Karpas-422 (cell line): ENCODE results near the gene CNDP2. TPM values are rescaled to one million over a fixed set of nuclear protein-coding genes. Genes with fewer than 3 reads are reported as not detected.

ENCODE experiments used
- DNase-seq: peaks from one replicate; pipeline ENCODE4 v3.0.0-alpha.2; 2015
- H2AFZ ChIP-seq: fragments of 200-600 bp; sonication (generic); 2 replicates; pipeline ENCODE4 v1.6.1; 2014; ENCODE audit warnings: antibody characterized with exemption, low read length, mixed read lengths
- H3K27ac ChIP-seq: fragments of 200-600 bp; sonication (generic); 2 replicates; pipeline ENCODE4 v1.5.1; 2014; ENCODE audit warnings: mild to moderate bottlenecking, low read length, moderate library complexity
- H3K27me3 ChIP-seq: fragments of 200-600 bp; sonication (generic); 2 replicates; pipeline ENCODE4 v1.6.1; 2014; ENCODE audit warnings: low read length, mixed read lengths
- H3K36me3 ChIP-seq: fragments of 200-600 bp; sonication (generic); 2 replicates; pipeline ENCODE4 v1.6.1; 2014; ENCODE audit warnings: low read length, mixed read lengths; ENCODE audit not compliant: insufficient read depth
- H3K4me1 ChIP-seq: fragments of 200-600 bp; sonication (generic); 2 replicates; pipeline ENCODE4 v1.6.1; 2014; ENCODE audit warnings: mild to moderate bottlenecking, low read length, mixed read lengths
- H3K4me2 ChIP-seq: fragments of 200-600 bp; sonication (generic); 2 replicates; pipeline ENCODE4 v1.6.1; 2014; ENCODE audit warnings: low read length, low read depth, mild to moderate bottlenecking; ENCODE audit not compliant: poor library complexity, severe bottlenecking
- H3K4me3 ChIP-seq: fragments of 200-600 bp; sonication (generic); 2 replicates; pipeline ENCODE4 v1.5.1; 2014; ENCODE audit warnings: mild to moderate bottlenecking, antibody characterized with exemption, low read length, mixed read lengths
- H3K79me2 ChIP-seq: fragments of 200-600 bp; sonication (generic); 2 replicates; pipeline ENCODE4 v1.6.1; 2014; ENCODE audit warnings: mild to moderate bottlenecking, low read length, mixed read lengths
- H3K9ac ChIP-seq: fragments of 200-600 bp; sonication (generic); 2 replicates; pipeline ENCODE4 v1.6.0; 2014; ENCODE audit warnings: low read length
- H3K9me2 ChIP-seq: fragments of 200-600 bp; sonication (generic), shearing (Covaris generic); replicated peaks from 2 replicates; pipeline ENCODE4 v1.6.0; 2014; ENCODE audit warnings: mild to moderate bottlenecking, low read length, moderate library complexity; ENCODE audit not compliant: insufficient read depth
- H3K9me3 ChIP-seq: fragments of 300-700, 200-600 bp; sonication (generic); 2 replicates; pipeline ENCODE4 v1.6.1; 2014; ENCODE audit warnings: low read length, mixed read lengths
- H4K20me1 ChIP-seq: fragments of 200-600 bp; sonication (generic); 2 replicates; pipeline ENCODE4 v1.6.1; 2014; ENCODE audit warnings: mild to moderate bottlenecking, antibody characterized with exemption, low read length, low read depth; ENCODE audit not compliant: insufficient read depth
- total RNA-seq: library from RNA; depleted of rRNA; stranded (reverse); fragments of >200 nt; shearing (Covaris generic); gene quantifications from 2 replicates; pipeline ENCODE4 v1.2.3, GENCODE V29; 2014; ENCODE audit warnings: low replicate concordance

The CNDP2 gene
- total RNA-seq, 1 experiment from 2014 or later, result 137 TPM

DNA sequence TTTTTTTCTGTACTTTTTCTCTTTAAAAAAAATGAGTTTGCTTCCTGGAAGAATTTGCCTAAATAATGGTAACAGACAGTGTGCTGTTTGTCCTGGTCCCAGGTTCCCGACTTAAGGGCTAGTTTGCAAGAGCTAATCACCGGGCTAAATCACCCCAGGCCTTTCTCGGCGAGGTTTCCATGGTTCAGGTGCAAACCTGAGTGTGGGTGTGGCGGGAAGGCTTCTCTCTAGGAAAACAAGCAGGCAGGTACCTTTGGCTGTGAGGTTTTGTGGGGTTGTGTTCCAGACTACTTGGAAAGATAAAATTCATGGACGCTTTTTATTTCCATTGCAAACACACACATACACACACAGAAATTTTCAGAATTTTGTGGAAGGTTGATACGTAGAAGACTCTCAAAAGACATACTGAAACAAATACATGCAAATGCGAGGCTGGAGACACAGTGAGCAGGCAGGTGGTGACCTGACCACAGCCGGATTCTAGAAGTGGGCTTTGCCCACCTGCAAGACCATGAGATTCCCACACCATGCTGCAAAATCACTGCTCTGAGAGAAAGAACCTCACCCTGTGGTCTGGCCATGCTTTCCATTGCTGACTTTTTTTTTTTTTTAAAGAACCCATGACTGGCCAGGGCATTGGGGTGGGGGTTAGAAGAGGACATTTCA is 39.0 kb downstream of the CNDP2 start:
- no peaks in the 10 kb centered on the region for H3K9me3 ChIP-seq
- H3K9me2 ChIP-seq, result no peaks in the 10 kb centered on the region
- H3K4me3 ChIP-seq, result no peak overlapping the region
- no peak overlapping the region for H3K9ac ChIP-seq
- no peak overlapping the region for H3K4me2 ChIP-seq
- no peak overlapping the region for H3K27ac ChIP-seq
- H2AFZ ChIP-seq, result no peak overlapping the region
- peaks cover 3% of the 10 kb centered on the region; the same call in 1 of the 2 replicates for H3K4me1 ChIP-seq
- no peaks in the 10 kb centered on the region for H4K20me1 ChIP-seq
- H3K79me2 ChIP-seq, result no peaks in the 10 kb centered on the region
- no peaks in the 10 kb centered on the region for H3K36me3 ChIP-seq
- DNase-seq, result no peak
- no peaks in the 10 kb centered on the region for H3K27me3 ChIP-seq

DNA sequence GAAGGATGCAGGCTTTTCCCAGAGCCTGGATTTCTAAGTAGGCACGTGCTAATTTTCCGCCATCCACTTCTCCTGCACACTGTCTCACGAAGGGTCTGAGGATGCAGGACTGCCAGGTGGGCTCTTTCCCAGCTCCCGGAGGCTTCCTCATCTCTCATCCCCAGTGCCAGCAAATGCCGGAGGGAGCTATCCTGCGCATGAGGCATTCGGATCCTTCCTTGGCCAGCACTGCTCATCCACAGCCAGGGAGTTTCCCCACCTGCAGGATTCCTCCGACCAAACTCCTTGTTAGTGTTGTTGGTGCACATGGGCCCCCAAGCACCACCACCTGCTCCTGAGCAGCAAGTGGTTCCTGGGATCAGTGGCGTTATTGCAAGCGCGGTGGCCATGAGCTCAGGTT is 43.1 kb downstream of the CNDP2 start:
- no peak for DNase-seq
- Histone ChIP-seq H4K20me1 (no peaks in the 10 kb centered on the region), H3K4me2 (no peak overlapping the region), H3K27me3 (no peaks in the 10 kb centered on the region), H3K4me3 (no peak overlapping the region), H3K9me3 (no peaks in the 10 kb centered on the region), H3K4me1 (peaks cover 3% of the 10 kb centered on the region; the same call in 1 of the 2 replicates), H3K27ac (no peak overlapping the region), H2AFZ (no peak overlapping the region), H3K79me2 (no peaks in the 10 kb centered on the region), H3K9ac (no peak overlapping the region), H3K36me3 (no peaks in the 10 kb centered on the region), H3K9me2 (no peaks in the 10 kb centered on the region)

DNA sequence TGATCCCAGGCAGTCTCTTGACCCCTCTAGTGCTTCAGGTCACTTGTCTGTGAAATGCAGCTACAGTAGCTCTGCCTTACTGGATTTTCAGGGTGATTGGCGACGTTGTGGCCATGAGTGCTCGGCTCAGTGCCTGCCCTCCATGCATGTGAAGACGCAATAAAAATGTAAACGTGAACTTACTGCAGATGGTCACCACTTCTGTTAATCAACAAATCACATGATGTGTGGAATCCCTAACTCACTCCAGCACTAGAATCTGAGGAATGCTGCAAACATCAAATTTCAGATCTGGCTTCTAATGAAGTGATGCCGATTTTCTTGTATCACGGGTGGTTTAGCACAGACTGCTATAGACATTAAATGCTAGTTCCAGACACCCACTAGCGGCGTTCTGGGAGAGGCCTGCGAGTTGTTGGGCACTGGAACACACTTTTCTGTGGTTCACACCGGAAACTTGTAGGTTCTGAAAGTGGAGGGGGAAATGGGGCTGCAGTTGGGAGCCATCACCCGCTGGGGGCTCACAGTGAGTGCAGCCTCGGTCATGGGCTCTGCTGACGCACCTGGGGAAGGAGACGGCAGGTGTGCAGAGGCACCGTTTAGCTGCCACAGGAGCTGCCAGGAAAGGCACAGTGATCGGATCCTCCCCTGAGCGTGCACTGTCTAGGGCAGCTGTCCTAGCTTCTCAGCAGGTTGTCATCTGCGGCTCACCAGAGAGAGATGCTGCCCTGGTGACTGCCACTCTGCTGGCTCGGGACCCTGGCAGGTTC is 44.7 kb downstream of the CNDP2 start:
- Histone ChIP-seq H3K36me3 (no peaks in the 10 kb centered on the region), H3K9me2 (no peaks in the 10 kb centered on the region), H4K20me1 (no peaks in the 10 kb centered on the region), H3K9ac (no peak overlapping the region), H3K4me2 (no peak overlapping the region), H3K4me1 (no peaks in the 10 kb centered on the region), H3K27me3 (no peaks in the 10 kb centered on the region), H2AFZ (no peak overlapping the region), H3K9me3 (no peaks in the 10 kb centered on the region), H3K79me2 (no peaks in the 10 kb centered on the region), H3K27ac (no peak overlapping the region), H3K4me3 (no peak overlapping the region)
- no peak for DNase-seq

DNA sequence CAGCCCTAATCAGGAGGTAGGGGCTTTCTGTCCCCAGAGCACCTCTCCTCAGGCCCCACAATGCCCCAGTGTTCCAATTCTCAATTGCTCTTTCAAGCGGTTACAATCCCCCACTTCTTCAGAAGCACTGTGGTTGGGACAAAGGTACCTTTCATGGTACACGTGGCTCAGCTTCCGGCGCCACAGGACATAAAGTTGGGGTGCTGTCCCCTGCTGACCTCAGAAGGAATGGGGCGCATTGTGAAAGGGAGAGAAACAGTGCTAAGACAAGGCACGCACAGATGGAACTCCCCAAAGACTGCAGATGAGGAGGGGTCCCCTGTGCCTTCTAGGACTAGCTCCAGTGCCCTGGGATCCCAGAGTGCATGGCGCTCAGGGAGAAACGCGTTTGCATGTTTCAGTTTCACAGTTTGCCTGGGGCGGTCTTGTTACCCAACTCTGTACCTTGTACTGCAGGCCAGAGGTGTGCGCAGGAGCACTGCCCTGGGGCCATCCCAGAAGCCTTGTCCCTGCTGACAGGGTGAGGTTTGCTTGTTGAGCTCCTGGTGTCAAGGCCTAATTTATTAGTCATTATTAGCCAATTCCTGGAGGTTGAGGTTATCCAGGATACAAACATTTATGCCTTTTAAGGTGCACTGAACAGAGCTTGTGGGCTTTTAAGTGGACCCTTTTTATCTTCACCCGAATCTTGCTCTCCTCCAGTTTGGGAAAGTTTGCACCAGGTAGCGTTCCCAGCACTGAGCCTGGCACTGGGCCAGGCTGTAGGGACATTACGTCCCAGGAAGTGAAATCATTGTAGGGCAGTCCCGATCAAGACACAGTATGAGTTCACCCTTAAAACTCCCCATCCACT is 45.8 kb downstream of the CNDP2 start:
- Histone ChIP-seq H3K36me3 (no peaks in the 10 kb centered on the region), H3K9me2 (no peaks in the 10 kb centered on the region), H3K9ac (no peak overlapping the region), H3K4me1 (no peaks in the 10 kb centered on the region), H3K27me3 (no peaks in the 10 kb centered on the region), H4K20me1 (no peaks in the 10 kb centered on the region), H3K4me3 (no peak overlapping the region), H3K4me2 (no peak overlapping the region), H3K79me2 (no peaks in the 10 kb centered on the region), H2AFZ (no peak overlapping the region), H3K27ac (no peak overlapping the region), H3K9me3 (no peaks in the 10 kb centered on the region)
- DNase-seq, result no peak

DNA sequence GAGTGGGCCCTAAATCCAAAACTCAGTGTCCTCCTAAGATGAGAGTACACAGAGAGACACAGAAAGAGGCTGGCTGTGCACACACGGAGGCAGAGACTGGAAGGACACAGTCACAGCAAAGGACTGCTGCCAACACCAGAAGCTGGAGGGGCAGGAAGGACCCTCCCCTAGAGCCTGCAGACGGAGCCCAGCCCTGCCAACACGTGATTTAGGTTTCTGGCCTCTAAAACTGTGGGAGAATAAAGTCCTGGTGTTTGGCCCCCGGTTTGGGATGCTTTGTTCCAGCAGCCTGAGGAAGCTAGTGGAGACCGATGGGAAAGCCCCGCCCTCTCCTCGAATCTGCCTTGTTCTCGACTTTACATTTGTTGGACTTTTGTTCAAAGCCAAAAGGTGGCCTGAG is 48.7 kb downstream of the CNDP2 start:
- H3K4me3 ChIP-seq, result no peak overlapping the region
- no peaks in the 10 kb centered on the region for H3K79me2 ChIP-seq
- no peaks in the 10 kb centered on the region for H3K36me3 ChIP-seq
- no peak overlapping the region for H2AFZ ChIP-seq
- no peaks in the 10 kb centered on the region for H3K4me1 ChIP-seq
- no peaks in the 10 kb centered on the region; the same call in 1 of the 2 replicates for H3K27me3 ChIP-seq
- no peak overlapping the region for H3K4me2 ChIP-seq
- no peak overlapping the region for H3K27ac ChIP-seq
- no peak for DNase-seq
- no peaks in the 10 kb centered on the region for H3K9me2 ChIP-seq
- no peaks in the 10 kb centered on the region for H4K20me1 ChIP-seq
- H3K9me3 ChIP-seq, result peaks cover 6% of the 10 kb centered on the region
- H3K9ac ChIP-seq, result no peak overlapping the region

DNA sequence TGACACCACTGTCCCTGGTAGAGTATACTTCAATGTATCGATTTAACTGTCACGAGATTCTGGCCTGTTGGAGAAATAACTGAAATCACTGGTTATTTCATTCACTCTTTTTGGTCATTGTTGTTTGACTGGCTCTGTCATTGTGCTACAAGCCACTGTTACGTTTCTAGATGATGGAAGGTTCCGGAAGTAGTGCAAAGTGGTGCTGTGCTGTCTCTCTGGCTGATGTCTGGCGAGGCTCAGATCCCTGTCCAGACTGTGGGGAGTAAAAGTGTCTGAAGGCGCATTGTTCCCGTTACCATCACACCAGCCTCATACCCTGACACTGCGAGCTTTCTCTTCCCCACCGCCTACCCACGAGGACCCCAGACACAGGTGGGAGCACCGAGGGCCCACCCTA is 49.8 kb downstream of the CNDP2 start:
- Histone ChIP-seq H3K27ac (no peak overlapping the region), H3K9me3 (peaks cover 6% of the 10 kb centered on the region), H2AFZ (no peak overlapping the region), H3K9ac (no peak overlapping the region), H4K20me1 (no peaks in the 10 kb centered on the region), H3K9me2 (no peaks in the 10 kb centered on the region), H3K4me1 (no peaks in the 10 kb centered on the region), H3K4me2 (no peak overlapping the region), H3K36me3 (no peaks in the 10 kb centered on the region), H3K79me2 (no peaks in the 10 kb centered on the region), H3K27me3 (no peaks in the 10 kb centered on the region; the same call in 1 of the 2 replicates), H3K4me3 (no peak overlapping the region)
- no peak for DNase-seq

DNA sequence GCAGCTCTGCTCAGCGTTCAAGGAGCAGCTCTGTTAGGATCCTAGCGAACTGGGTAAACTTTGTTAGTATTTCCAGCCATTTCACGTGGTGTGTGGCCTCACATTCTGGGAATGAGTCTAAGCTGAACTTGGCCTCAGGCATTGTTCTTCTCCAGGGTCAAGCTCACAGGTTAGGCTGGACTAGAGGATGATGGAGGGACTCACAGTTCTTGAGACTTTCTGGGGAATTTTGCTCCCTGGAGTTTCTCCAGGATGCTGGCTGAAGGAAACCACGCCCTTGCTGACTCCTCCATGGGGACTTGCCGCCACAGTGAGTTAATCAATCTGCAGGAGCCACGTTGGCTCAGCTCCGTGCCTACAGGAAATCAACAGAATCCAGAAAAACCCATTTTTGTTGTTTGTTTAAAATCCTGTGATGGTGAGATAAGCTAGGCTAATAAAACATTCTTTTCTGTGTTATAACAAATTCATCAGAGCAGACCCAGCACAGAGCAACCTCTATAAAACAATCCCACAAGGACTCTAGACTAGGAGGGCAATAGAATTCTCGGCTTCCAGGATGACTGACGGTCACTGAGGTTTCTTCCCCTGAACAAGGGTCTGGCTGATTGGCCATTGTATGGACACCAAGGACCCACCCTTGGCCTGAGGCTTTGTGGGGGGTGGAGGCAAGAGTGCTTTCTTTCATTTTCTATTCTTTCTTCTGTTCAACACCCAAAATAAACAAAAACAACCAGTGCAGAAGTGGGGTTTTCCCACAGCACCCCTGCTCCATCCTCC is 50.8 kb downstream of the CNDP2 start:
- Histone ChIP-seq H3K4me2 (no peak overlapping the region), H2AFZ (no peak overlapping the region)

More for the DNA sequence above, 50.8 kb downstream of the CNDP2 start:
- H3K4me1 ChIP-seq, result no peaks in the 10 kb centered on the region
- no peak overlapping the region for H3K9ac ChIP-seq
- no peak overlapping the region for H3K4me3 ChIP-seq
- no peaks in the 10 kb centered on the region; the same call in 1 of the 2 replicates for H3K27me3 ChIP-seq
- H4K20me1 ChIP-seq, result no peaks in the 10 kb centered on the region
- H3K36me3 ChIP-seq, result no peaks in the 10 kb centered on the region
- H3K9me3 ChIP-seq, result peaks cover 6% of the 10 kb centered on the region
- H3K9me2 ChIP-seq, result no peaks in the 10 kb centered on the region
- H3K27ac ChIP-seq, result no peak overlapping the region
- DNase-seq, result no peak
- H3K79me2 ChIP-seq, result no peaks in the 10 kb centered on the region
